HepG2 (cell line): ENCODE measurements around the gene CDK5RAP1. TPM values are rescaled to one million over a fixed set of nuclear protein-coding genes. Genes with fewer than 3 reads are reported as not detected.
A peak's percentile ranks its signal among the peaks of the same experiment; 100 is the strongest.

ENCODE experiments used
- ATF3 ChIP-seq: sonication (generic); formaldehyde crosslinking; IDR thresholded peaks from 2 replicates; pipeline ENCODE4 v1.4.0; 2020; ENCODE audit warnings: missing genetic modification reagents
- GATAD1 ChIP-seq: IDR thresholded peaks from 2 replicates; pipeline ENCODE4 v1.6.1; 2016; ENCODE audit warnings: missing genetic modification reagents, missing compliant biosample characterization
- GTF3A ChIP-seq: sonication (generic); formaldehyde crosslinking; conservative IDR thresholded peaks from 2 replicates; pipeline ENCODE4 v1.4.0; 2020; ENCODE audit warnings: mild to moderate bottlenecking, missing genetic modification reagents
- IKZF5 ChIP-seq: IDR thresholded peaks from 2 replicates; pipeline ENCODE4 v1.6.1; 2018; ENCODE audit warnings: missing genetic modification reagents, mild to moderate bottlenecking, missing compliant biosample characterization
- KAT7 ChIP-seq: IDR thresholded peaks from 2 replicates; pipeline ENCODE4 v1.6.1; 2018; ENCODE audit warnings: borderline replicate concordance, missing compliant biosample characterization
- KDM5B ChIP-seq: sonication (generic); formaldehyde crosslinking; IDR thresholded peaks from 2 replicates; pipeline ENCODE4 v1.4.0; 2020; ENCODE audit warnings: missing genetic modification reagents, mild to moderate bottlenecking, borderline replicate concordance
- MIER2 ChIP-seq: IDR thresholded peaks from 2 replicates; pipeline ENCODE4 v1.6.1; 2016; ENCODE audit warnings: missing biosample characterization, missing genetic modification reagents
- NFKB2 ChIP-seq: sonication (generic); formaldehyde crosslinking; IDR thresholded peaks from 2 replicates; pipeline ENCODE4 v1.4.0; 2020; ENCODE audit warnings: missing genetic modification reagents, borderline replicate concordance
- RFXAP ChIP-seq: sonication (generic); formaldehyde crosslinking; IDR thresholded peaks from 2 replicates; pipeline ENCODE4 v1.4.0; 2020; ENCODE audit warnings: missing genetic modification reagents, borderline replicate concordance
- RXRB ChIP-seq: IDR thresholded peaks from 2 replicates; pipeline ENCODE4 v1.6.1; 2016; ENCODE audit warnings: borderline replicate concordance, missing genetic modification reagents, missing compliant biosample characterization
- SYNCRIP ChIP-seq: fragments of 200-400 bp; formaldehyde crosslinking; IDR thresholded peaks from 2 replicates; pipeline ENCODE4 v1.6.1; 2018; ENCODE audit warnings: mild to moderate bottlenecking, low read depth, low read length; ENCODE audit not compliant: insufficient read depth
- TAF1 ChIP-seq: sonication (generic); formaldehyde crosslinking; IDR thresholded peaks from 2 replicates; pipeline ENCODE4 v1.4.0; 2020; ENCODE audit warnings: missing genetic modification reagents
- ZNF143 ChIP-seq: sonication (generic); formaldehyde crosslinking; IDR thresholded peaks from 2 replicates; pipeline ENCODE4 v1.4.0; 2020; ENCODE audit warnings: missing genetic modification reagents
- ZNF24 ChIP-seq: fragments of 450-650 bp; IDR thresholded peaks from 2 replicates; pipeline ENCODE4 v1.6.1; 2017; ENCODE audit warnings: antibody characterized with exemption, mild to moderate bottlenecking
- ZNF337 ChIP-seq: sonication (generic); formaldehyde crosslinking; IDR thresholded peaks from 2 replicates; pipeline ENCODE4 v1.5.1; 2020; ENCODE audit warnings: missing genetic modification reagents, low read depth, mild to moderate bottlenecking, borderline replicate concordance
- ZNF367 ChIP-seq: sonication (generic); formaldehyde crosslinking; IDR thresholded peaks from 2 replicates; pipeline ENCODE4 v1.4.0; 2020; ENCODE audit warnings: missing genetic modification reagents, borderline replicate concordance
- ZNF510 ChIP-seq: sonication (generic); formaldehyde crosslinking; IDR thresholded peaks from 2 replicates; pipeline ENCODE4 v1.4.0; 2020; ENCODE audit warnings: low read depth, mild to moderate bottlenecking, missing genetic modification reagents
- ZNF616 ChIP-seq: sonication (generic); formaldehyde crosslinking; IDR thresholded peaks from 2 replicates; pipeline ENCODE4 v1.5.0; 2020; ENCODE audit warnings: low read depth, mild to moderate bottlenecking, missing genetic modification reagents
- ZNF841 ChIP-seq: sonication (generic); formaldehyde crosslinking; IDR thresholded peaks from 2 replicates; pipeline ENCODE4 v1.8.1; 2023; ENCODE audit warnings: missing genetic modification reagents, borderline replicate concordance
- ZSCAN12 ChIP-seq: sonication (generic); formaldehyde crosslinking; IDR thresholded peaks from 2 replicates; pipeline ENCODE4 v1.9.0; 2021; ENCODE audit warnings: mild to moderate bottlenecking, missing genetic modification reagents
- ZSCAN9 ChIP-seq: IDR thresholded peaks from 2 replicates; pipeline ENCODE4 v1.6.1; 2016; ENCODE audit warnings: borderline replicate concordance
- polyA plus RNA-seq, 8 experiments: library from polyadenylated mRNA; depleted of rRNA in 3 of 8; stranded (reverse) in 7 of 8; unstranded in 1 of 8; fragments of >200 nt; fragmentation: Illumina TruSeq in 4 of 8; extraction: Trizol in 4 of 8; gene quantifications; 2 replicates each; pipeline versions ENCODE4 v1.2.1 to v1.2.3, GENCODE V29; 2011 to 2016; ENCODE audit warnings: low read depth in 4 of 8, missing spikeins in 1 of 8, mixed read lengths in 1 of 8; ENCODE audit not compliant: insufficient read depth in 1 of 8
- total RNA-seq, 5 experiments: library from RNA; depleted of rRNA; stranded (reverse); fragments of >200 nt; fragmentation: Illumina TruSeq; extraction: Trizol; gene quantifications; 2 replicates each; pipeline ENCODE4 v1.2.3, GENCODE V29; 2016; ENCODE audit warnings: low read depth in 1 of 5
- TF ChIP-seq, protein P1 (sequence below): IDR thresholded peaks from 2 replicates; pipeline ENCODE4 v1.6.1; 2012; ENCODE audit warnings: low read length, improper control_type of control experiment
- TF ChIP-seq, protein P2 (sequence below): sonication (generic); formaldehyde crosslinking; IDR thresholded peaks from 2 replicates; pipeline ENCODE4 v1.9.0; 2021; ENCODE audit warnings: missing genetic modification reagents, borderline replicate concordance

The CDK5RAP1 gene
- total and polyA plus RNA-seq, 2 of the 13 experiments (the other 11 are each of a cell fraction or from before 2014, with no cell fraction given), result 53.6 to 98.2 TPM

- TF ChIP-seq ZNF367 (CRISPR knock-in tag), result no peak
- peak; percentile 84 for TF ChIP-seq GATAD1 (CRISPR knock-in tag)
- peak; percentile 94 for TF ChIP-seq ATF3 (CRISPR knock-in tag)
- TF ChIP-seq ZSCAN12 (CRISPR knock-in tag), result no peak
- TF ChIP-seq, protein P1, sequence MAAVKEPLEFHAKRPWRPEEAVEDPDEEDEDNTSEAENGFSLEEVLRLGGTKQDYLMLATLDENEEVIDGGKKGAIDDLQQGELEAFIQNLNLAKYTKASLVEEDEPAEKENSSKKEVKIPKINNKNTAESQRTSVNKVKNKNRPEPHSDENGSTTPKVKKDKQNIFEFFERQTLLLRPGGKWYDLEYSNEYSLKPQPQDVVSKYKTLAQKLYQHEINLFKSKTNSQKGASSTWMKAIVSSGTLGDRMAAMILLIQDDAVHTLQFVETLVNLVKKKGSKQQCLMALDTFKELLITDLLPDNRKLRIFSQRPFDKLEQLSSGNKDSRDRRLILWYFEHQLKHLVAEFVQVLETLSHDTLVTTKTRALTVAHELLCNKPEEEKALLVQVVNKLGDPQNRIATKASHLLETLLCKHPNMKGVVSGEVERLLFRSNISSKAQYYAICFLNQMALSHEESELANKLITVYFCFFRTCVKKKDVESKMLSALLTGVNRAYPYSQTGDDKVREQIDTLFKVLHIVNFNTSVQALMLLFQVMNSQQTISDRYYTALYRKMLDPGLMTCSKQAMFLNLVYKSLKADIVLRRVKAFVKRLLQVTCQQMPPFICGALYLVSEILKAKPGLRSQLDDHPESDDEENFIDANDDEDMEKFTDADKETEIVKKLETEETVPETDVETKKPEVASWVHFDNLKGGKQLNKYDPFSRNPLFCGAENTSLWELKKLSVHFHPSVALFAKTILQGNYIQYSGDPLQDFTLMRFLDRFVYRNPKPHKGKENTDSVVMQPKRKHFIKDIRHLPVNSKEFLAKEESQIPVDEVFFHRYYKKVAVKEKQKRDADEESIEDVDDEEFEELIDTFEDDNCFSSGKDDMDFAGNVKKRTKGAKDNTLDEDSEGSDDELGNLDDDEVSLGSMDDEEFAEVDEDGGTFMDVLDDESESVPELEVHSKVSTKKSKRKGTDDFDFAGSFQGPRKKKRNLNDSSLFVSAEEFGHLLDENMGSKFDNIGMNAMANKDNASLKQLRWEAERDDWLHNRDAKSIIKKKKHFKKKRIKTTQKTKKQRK, result no peak
- TF ChIP-seq KAT7 (CRISPR knock-in tag), result 0 out of 2 replicates have a peak, but pooled peaks have one; percentile 34
- TF ChIP-seq ZNF616 (CRISPR knock-in tag), result no peak
- peak; percentile 34; the same call in 1 of the 2 replicates for TF ChIP-seq ZNF337 (CRISPR knock-in tag)
- TF ChIP-seq ZNF510 (CRISPR knock-in tag), result no peak
- TF ChIP-seq GTF3A (CRISPR knock-in tag), result no peak
- TF ChIP-seq KDM5B (CRISPR knock-in tag), result peak; percentile 65; the same call in 1 of the 2 replicates
- peak; percentile 94 for TF ChIP-seq RXRB (CRISPR knock-in tag)
- no peak for TF ChIP-seq ZNF841 (CRISPR knock-in tag)
- no peak for TF ChIP-seq SYNCRIP
- TF ChIP-seq TAF1, result no peak
- no peak; the same call in 1 of the 2 replicates for TF ChIP-seq ZNF24
- TF ChIP-seq RFXAP (CRISPR knock-in tag), result peak; percentile 85; the same call in 1 of the 2 replicates
- TF ChIP-seq MIER2, result peak; percentile 80
- peak; percentile 41; the same call in 1 of the 2 replicates for TF ChIP-seq NFKB2 (CRISPR knock-in tag)
- TF ChIP-seq ZSCAN9 (CRISPR knock-in tag), result peak; percentile 98
- TF ChIP-seq ZNF143, result no peak
- TF ChIP-seq, protein P2, sequence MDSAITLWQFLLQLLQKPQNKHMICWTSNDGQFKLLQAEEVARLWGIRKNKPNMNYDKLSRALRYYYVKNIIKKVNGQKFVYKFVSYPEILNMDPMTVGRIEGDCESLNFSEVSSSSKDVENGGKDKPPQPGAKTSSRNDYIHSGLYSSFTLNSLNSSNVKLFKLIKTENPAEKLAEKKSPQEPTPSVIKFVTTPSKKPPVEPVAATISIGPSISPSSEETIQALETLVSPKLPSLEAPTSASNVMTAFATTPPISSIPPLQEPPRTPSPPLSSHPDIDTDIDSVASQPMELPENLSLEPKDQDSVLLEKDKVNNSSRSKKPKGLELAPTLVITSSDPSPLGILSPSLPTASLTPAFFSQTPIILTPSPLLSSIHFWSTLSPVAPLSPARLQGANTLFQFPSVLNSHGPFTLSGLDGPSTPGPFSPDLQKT (CRISPR knock-in tag), result no peak
- TF ChIP-seq IKZF5 (CRISPR knock-in tag), result peak; percentile 99
These were observed 27.3 kb downstream of the CDK5RAP1 start (continued) for GRCh38 chr20:33373735-33374605.
